Measurements from ENCODE around the gene VPS13D. TPM values are rescaled to one million over a fixed set of nuclear protein-coding genes. Genes with fewer than 3 reads are reported as not detected.

VPS13D gene
- polyA plus RNA-seq, 3 donors: 3.6 to 20.2 (median 5.1) TPM

- intact Hi-C loops (cut with micrococcal nuclease): no loop called here
- Mint-ChIP-seq H3K36me3 (peaks cover 65 to 79% of the 10 kb centered on the region in 2 donors), H3K27me3 (ENCODE audit: low read depth in 3 of 3) (no peaks in the 10 kb centered on the region), H3K4me3 (no peak overlapping the region), H3K4me1 (peaks cover 11% of the 10 kb centered on the region), H3K9me3 (no peaks in the 10 kb centered on the region), H3K27ac (no peak overlapping the region)
- TF ChIP-seq CTCF (IDR thresholded peaks at IDR 0.05): no peak
- no peaks in the 10 kb centered on the region for H3K79me2 ChIP-seq (ENCODE audit: insufficient read depth, low read length)
- H3K9me3 ChIP-seq (replicated peaks in 1 of 2; ENCODE audit: control insufficient read depth in 1 of 2, insufficient read depth in 1 of 2, low read length in 2 of 2): no peaks in the 10 kb centered on the region
- H4K20me1 ChIP-seq (ENCODE audit: insufficient read depth, low read length): no peaks in the 10 kb centered on the region
- no peak overlapping the region for H2AFZ ChIP-seq (ENCODE audit: insufficient read depth, low read depth, low read length, poor library complexity, severe bottlenecking)
- DNase-seq: no peak
- no peak overlapping the region for H3K4me2 ChIP-seq (replicated peaks; ENCODE audit: extremely low read depth, low read length, poor library complexity, severe bottlenecking)
- H3K4me3 ChIP-seq (replicated peaks in 1 of 3; ENCODE audit: low read depth in 2 of 3, low read length in 3 of 3): no peak overlapping the region
- H3K4me1 ChIP-seq (ENCODE audit: control insufficient read depth in 1 of 2, insufficient read depth in 2 of 2, low read length in 2 of 2): peaks cover 8% of the 10 kb centered on the region in 2 donors
- no peak overlapping the region for H3K27ac ChIP-seq (ENCODE audit: low read depth in 1 of 2, low read length in 2 of 2)
- peaks cover 35 to 82% of the 10 kb centered on the region in 2 donors for H3K36me3 ChIP-seq (replicated peaks in 1 of 2; ENCODE audit: control insufficient read depth in 1 of 2, insufficient read depth in 2 of 2, low read length in 2 of 2)
- H3K27me3 ChIP-seq (ENCODE audit: control insufficient read depth in 2 of 2, insufficient read depth in 2 of 2, low read length in 2 of 2): no peaks in the 10 kb centered on the region
- no peak overlapping the region for H3K9ac ChIP-seq (ENCODE audit: insufficient read depth, low read length, poor library complexity, severe bottlenecking)
- no CpG with 5 or more reads among the region's 5 CpGs for WGBS (ENCODE audit: insufficient coverage)
These were observed 141.2 kb downstream of the VPS13D start for GRCh38 chr1:12371053-12371452.

- Mint-ChIP-seq H3K27ac (no peak overlapping the region), H3K4me3 (no peak overlapping the region), H3K27me3 (ENCODE audit: low read depth in 3 of 3) (no peaks in the 10 kb centered on the region), H3K36me3 (peaks cover 57 to 76% of the 10 kb centered on the region in 2 donors), H3K4me1 (peaks cover 22% of the 10 kb centered on the region), H3K9me3 (no peaks in the 10 kb centered on the region)
- 100% methylated on average over 1 of the region's 2 CpGs for WGBS (ENCODE audit: insufficient coverage)
- H3K27ac ChIP-seq (ENCODE audit: low read depth in 1 of 2, low read length in 2 of 2): no peak overlapping the region
- no peaks in the 10 kb centered on the region for H3K9me3 ChIP-seq (replicated peaks in 1 of 2; ENCODE audit: control insufficient read depth in 1 of 2, insufficient read depth in 1 of 2, low read length in 2 of 2)
- intact Hi-C loops (cut with micrococcal nuclease): no loop called here
- H3K9ac ChIP-seq (ENCODE audit: insufficient read depth, low read length, poor library complexity, severe bottlenecking): no peak overlapping the region
- H3K27me3 ChIP-seq (ENCODE audit: control insufficient read depth in 2 of 2, insufficient read depth in 2 of 2, low read length in 2 of 2): no peaks in the 10 kb centered on the region
- H3K4me3 ChIP-seq (replicated peaks in 1 of 3; ENCODE audit: low read depth in 2 of 3, low read length in 3 of 3): no peak overlapping the region
- no peak overlapping the region for H2AFZ ChIP-seq (ENCODE audit: insufficient read depth, low read depth, low read length, poor library complexity, severe bottlenecking)
- H4K20me1 ChIP-seq (ENCODE audit: insufficient read depth, low read length): no peaks in the 10 kb centered on the region
- peaks cover 34 to 71% of the 10 kb centered on the region in 2 donors for H3K36me3 ChIP-seq (replicated peaks in 1 of 2; ENCODE audit: control insufficient read depth in 1 of 2, insufficient read depth in 2 of 2, low read length in 2 of 2)
- H3K4me2 ChIP-seq (replicated peaks; ENCODE audit: extremely low read depth, low read length, poor library complexity, severe bottlenecking): no peak overlapping the region
- TF ChIP-seq CTCF (IDR thresholded peaks at IDR 0.05): no peak
- DNase-seq: no peak
- H3K79me2 ChIP-seq (ENCODE audit: insufficient read depth, low read length): no peaks in the 10 kb centered on the region
- H3K4me1 ChIP-seq (ENCODE audit: control insufficient read depth in 1 of 2, insufficient read depth in 2 of 2, low read length in 2 of 2): peaks cover 19% of the 10 kb centered on the region in 2 donors
These were observed 142.3 kb downstream of the VPS13D start for GRCh38 chr1:12372180-12372579.

All from CD14-positive monocyte (primary cell).